Activated T-helper 1 cell treated with anti-CD3 and anti-CD28 coated beads, Interleukin-12 subunit alpha, Interleukin-12 subunit beta, Interleukin-2, Interleukin-4 antibody, amounts not matched to agents 30 ng/mL and 10 ng/mL and 1 ng/mL, durations not matched to agents 14 hours and 24 hours and 36 hours (primary cell): Measurements from ENCODE around the gene TNC. TPM values are rescaled to one million over a fixed set of nuclear protein-coding genes. Genes with fewer than 3 reads are reported as not detected.
A peak's percentile ranks its signal among the peaks of the same experiment; 100 is the strongest.

ENCODE experiments used
- DNase-seq: peaks from one replicate; pipeline ENCODE4 v3.0.0; 2021; ENCODE audit warnings: low spot score
- H3K27ac Mint-ChIP-seq: one replicate; pipeline ENCODE4 v1.8.0; 2021; ENCODE audit warnings: mild to moderate bottlenecking, mixed read lengths
- H3K27me3 Mint-ChIP-seq: one replicate; pipeline ENCODE4 v1.8.0; 2022; ENCODE audit warnings: mild to moderate bottlenecking, moderate library complexity, mixed read lengths; ENCODE audit not compliant: insufficient read depth
- H3K36me3 Mint-ChIP-seq: one replicate; pipeline ENCODE4 v1.8.0; 2021; ENCODE audit warnings: low read depth, mixed read lengths
- H3K4me1 Mint-ChIP-seq: one replicate; pipeline ENCODE4 v1.8.0; 2021; ENCODE audit warnings: low read depth, mixed read lengths
- H3K4me3 Mint-ChIP-seq: one replicate; pipeline ENCODE4 v1.8.0; 2021; ENCODE audit warnings: mild to moderate bottlenecking, moderate library complexity, mixed read lengths
- H3K9me3 Mint-ChIP-seq: one replicate; pipeline ENCODE4 v1.8.0; 2021; ENCODE audit warnings: mixed read lengths
- intact Hi-C: fragments of 100-400 bp; cut with micrococcal nuclease; formaldehyde crosslinking; loops from one replicate; pipeline ENCODE4 v1.15.1; 2024
- total RNA-seq: library from RNA; stranded (reverse); gene quantifications from 2 replicates; pipeline ENCODE4 v1.2.3, GENCODE V29; 2022

Gene TNC
- total RNA-seq, 1 donor from 2014 or later, result 0.60 TPM

GRCh38 chr9:115032296-115032695 lies 85.7 kb downstream of the TNC start:
- H3K9me3 Mint-ChIP-seq, result no peaks in the 10 kb centered on the region
- DNase-seq, result no peak
- H3K27ac Mint-ChIP-seq, result no peak overlapping the region
- peaks cover 2% of the 10 kb centered on the region for H3K27me3 Mint-ChIP-seq
- peaks cover 23% of the 10 kb centered on the region for H3K4me1 Mint-ChIP-seq
- H3K4me3 Mint-ChIP-seq, result no peak overlapping the region
- H3K36me3 Mint-ChIP-seq, result no peaks in the 10 kb centered on the region
- intact Hi-C loops, result no loop called here

DNA sequence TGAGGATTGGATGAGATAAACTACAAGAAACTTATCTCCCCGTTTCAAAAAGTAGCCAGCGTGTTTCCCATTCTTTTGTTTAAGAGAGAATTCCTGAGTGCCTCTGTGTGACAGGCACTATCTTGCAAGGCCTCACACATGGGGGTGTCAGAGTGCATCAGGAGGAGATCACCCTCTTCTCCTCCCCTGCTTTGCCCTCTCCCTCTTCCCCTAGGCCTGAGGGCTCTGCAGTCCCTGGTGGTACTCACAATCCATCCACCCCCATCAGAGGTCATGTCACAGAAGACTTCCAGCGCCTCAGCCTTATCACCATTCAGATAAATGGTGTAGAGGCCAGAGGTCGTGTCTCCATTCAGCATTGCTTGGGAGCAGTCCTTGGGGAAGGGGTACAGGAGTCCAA lies 88.0 kb downstream of the TNC start:
- no peaks in the 10 kb centered on the region for H3K9me3 Mint-ChIP-seq
- H3K36me3 Mint-ChIP-seq, result no peaks in the 10 kb centered on the region
- H3K4me1 Mint-ChIP-seq, result peaks cover 2% of the 10 kb centered on the region
- H3K27ac Mint-ChIP-seq, result no peak overlapping the region
- H3K27me3 Mint-ChIP-seq, result peaks cover 2% of the 10 kb centered on the region
- H3K4me3 Mint-ChIP-seq, result no peak overlapping the region
- no peak for DNase-seq
- intact Hi-C loops, result no loop called here

DNA sequence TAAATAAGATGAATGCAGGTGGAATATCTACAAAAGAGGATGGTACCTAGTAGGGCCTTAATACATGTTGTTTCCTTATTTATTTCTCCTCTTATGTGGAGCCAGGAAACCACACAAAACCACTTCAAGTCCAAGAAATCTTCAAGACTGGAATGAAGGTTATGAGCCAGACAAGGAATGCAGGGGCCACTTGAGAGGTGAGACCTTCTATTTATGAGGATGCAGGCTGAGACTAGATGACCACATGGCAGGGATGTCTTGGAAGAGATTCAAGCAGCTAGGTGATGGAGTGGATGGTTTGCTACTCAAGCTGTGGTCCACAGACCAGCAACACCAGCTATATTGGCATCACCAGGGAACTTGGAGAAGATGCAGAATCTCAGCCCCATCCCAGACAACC lies 92.2 kb downstream of the TNC start:
- peaks cover 1% of the 10 kb centered on the region for H3K36me3 Mint-ChIP-seq
- no peak overlapping the region for H3K4me3 Mint-ChIP-seq
- peaks cover 12% of the 10 kb centered on the region for H3K4me1 Mint-ChIP-seq
- no peak overlapping the region for H3K27ac Mint-ChIP-seq
- H3K27me3 Mint-ChIP-seq, result peaks cover 2% of the 10 kb centered on the region
- DNase-seq, result no peak
- intact Hi-C loops, result no loop called here
- H3K9me3 Mint-ChIP-seq, result no peaks in the 10 kb centered on the region

DNA sequence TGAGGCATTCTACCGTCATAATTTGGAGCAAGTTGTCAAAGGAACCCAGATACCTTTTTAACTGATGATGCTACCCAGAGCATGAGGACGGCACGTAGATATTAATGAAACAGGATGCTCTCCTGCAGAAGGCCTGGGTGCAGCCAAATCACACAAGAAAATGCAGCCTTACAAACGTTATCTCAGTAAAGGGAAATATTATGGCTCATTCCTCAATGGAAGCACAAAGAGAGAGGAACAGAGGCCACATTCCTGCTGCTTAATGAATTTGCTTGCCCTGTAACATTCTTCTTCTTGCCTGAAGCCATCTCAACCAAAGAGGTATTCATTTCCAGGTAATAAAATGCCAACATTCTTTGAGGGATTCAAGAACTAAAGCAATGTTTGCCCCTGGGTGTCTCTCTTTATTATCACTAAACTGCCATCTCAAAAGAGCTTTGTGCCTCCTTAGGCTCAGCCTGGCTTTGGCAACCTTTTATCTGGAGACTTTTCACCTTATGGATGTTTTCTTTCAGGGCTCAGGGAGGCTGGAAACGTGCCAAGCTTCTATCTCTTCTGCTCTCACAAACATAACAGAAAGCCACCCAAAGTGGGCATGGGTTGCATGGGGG lies 92.9 kb downstream of the TNC start:
- DNase-seq, result no peak
- Mint-ChIP-seq H3K27ac (no peak overlapping the region), H3K27me3 (peaks cover 2% of the 10 kb centered on the region), H3K4me3 (no peak overlapping the region), H3K4me1 (peaks cover 12% of the 10 kb centered on the region), H3K36me3 (peaks cover 3% of the 10 kb centered on the region), H3K9me3 (no peaks in the 10 kb centered on the region)
- intact Hi-C loops, result no loop called here

GRCh38 chr9:115022760-115023434 lies 95.1 kb downstream of the TNC start:
- peaks cover under 1% of the 10 kb centered on the region for H3K27me3 Mint-ChIP-seq
- H3K27ac Mint-ChIP-seq, result no peak overlapping the region
- no peak for DNase-seq
- H3K9me3 Mint-ChIP-seq, result no peaks in the 10 kb centered on the region
- intact Hi-C loops, result no loop called here
- no peak overlapping the region for H3K4me3 Mint-ChIP-seq
- peaks cover 21% of the 10 kb centered on the region for H3K4me1 Mint-ChIP-seq
- H3K36me3 Mint-ChIP-seq, result peaks cover 3% of the 10 kb centered on the region

GRCh38 chr9:115018547-115019435 lies 99.2 kb downstream of the TNC start:
- peaks cover 3% of the 10 kb centered on the region for H3K36me3 Mint-ChIP-seq
- no peak for DNase-seq
- peaks cover 3% of the 10 kb centered on the region for H3K27me3 Mint-ChIP-seq
- no peaks in the 10 kb centered on the region for H3K9me3 Mint-ChIP-seq
- H3K27ac Mint-ChIP-seq, result no peak overlapping the region
- H3K4me1 Mint-ChIP-seq, result peaks cover 38% of the 10 kb centered on the region
- no peak overlapping the region for H3K4me3 Mint-ChIP-seq
- intact Hi-C loops, result no loop called here

- intact Hi-C loops, result no loop called here
- DNase-seq, result no peak
- Mint-ChIP-seq H3K4me1 (peaks cover 50% of the 10 kb centered on the region), H3K9me3 (no peaks in the 10 kb centered on the region), H3K36me3 (peaks cover 8% of the 10 kb centered on the region), H3K27me3 (peaks cover 3% of the 10 kb centered on the region), H3K27ac (no peak overlapping the region), H3K4me3 (no peak overlapping the region)
Observed at GRCh38 chr9:115016344-115016743, 101.6 kb downstream of the TNC start.

- Mint-ChIP-seq H3K27ac (no peak overlapping the region), H3K27me3 (peaks cover 3% of the 10 kb centered on the region), H3K4me3 (no peak overlapping the region), H3K36me3 (peaks cover 7% of the 10 kb centered on the region), H3K4me1 (peaks cover 60% of the 10 kb centered on the region), H3K9me3 (no peaks in the 10 kb centered on the region)
- no peak for DNase-seq
- intact Hi-C loops, result loop anchor here (2.0 kb wide), 1 partner anchor 428 kb away; the partner anchor contains the start of gene ATP6V1G1
Observed at GRCh38 chr9:115015018-115015635, 102.8 kb downstream of the TNC start.

DNA sequence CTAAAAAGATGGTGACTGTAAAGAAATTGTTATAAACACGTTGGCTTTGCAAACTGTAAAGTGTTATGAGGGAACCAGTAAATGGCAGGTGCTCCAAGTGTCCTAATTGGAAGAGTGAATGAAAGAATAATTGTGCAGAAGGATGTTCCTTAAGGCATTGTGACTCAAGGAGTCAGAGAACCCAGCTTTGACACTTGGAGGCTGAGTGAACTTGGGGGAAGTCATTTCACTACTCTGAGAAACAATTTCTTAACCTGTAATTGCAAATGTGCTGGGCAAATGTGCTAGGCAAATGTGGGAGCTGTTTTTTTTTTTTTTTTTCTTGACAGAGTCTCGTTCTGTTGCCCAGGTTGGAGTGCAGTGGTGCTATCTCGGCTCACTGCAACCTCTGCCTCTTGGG lies 103.5 kb downstream of the TNC start:
- H3K27me3 Mint-ChIP-seq, result peaks cover 3% of the 10 kb centered on the region
- peaks cover 67% of the 10 kb centered on the region for H3K4me1 Mint-ChIP-seq
- no peaks in the 10 kb centered on the region for H3K9me3 Mint-ChIP-seq
- H3K36me3 Mint-ChIP-seq, result peaks cover 7% of the 10 kb centered on the region
- intact Hi-C loops, result loop anchor here (1.0 to 2.0 kb wide), 10 partner anchors 56 to 609 kb away; partner anchors contain the start of genes ATP6V1G1 and TNFSF8
- H3K27ac Mint-ChIP-seq, result no peak overlapping the region
- no peak for DNase-seq
- H3K4me3 Mint-ChIP-seq, result no peak overlapping the region

GRCh38 chr9:115013998-115014397 lies 104.0 kb downstream of the TNC start:
- H3K4me3 Mint-ChIP-seq, result no peak overlapping the region
- peak overlapping the region; percentile 52 for H3K27ac Mint-ChIP-seq
- H3K27me3 Mint-ChIP-seq, result peaks cover 3% of the 10 kb centered on the region
- DNase-seq, result peak; percentile 73
- intact Hi-C loops, result loop anchor here (1.0 to 2.0 kb wide), 10 partner anchors 56 to 609 kb away; partner anchors contain the start of genes ATP6V1G1 and TNFSF8
- H3K9me3 Mint-ChIP-seq, result no peaks in the 10 kb centered on the region
- peaks cover 7% of the 10 kb centered on the region for H3K36me3 Mint-ChIP-seq
- H3K4me1 Mint-ChIP-seq, result peaks cover 72% of the 10 kb centered on the region

DNA sequence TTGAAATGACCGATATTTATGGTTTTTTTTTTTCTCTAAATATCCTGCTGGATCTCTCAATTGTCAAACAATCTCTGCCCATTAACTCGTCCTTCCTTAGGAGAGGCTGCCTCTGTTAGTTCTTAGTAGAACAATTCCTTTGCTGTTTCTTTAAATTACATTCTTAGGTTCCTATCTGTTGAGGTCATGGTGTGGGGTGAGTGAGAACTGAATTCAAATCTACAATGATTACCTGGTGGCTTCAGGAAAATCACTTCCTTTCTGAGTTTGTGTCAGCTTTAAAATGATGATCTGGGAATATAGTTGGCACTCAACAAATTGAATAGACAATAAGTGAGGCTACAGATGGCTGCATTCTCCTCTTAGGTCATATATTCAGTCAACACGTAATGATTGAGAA lies 105.5 kb downstream of the TNC start:
- H3K36me3 Mint-ChIP-seq, result peaks cover 7% of the 10 kb centered on the region
- intact Hi-C loops, result no loop called here
- H3K4me3 Mint-ChIP-seq, result no peak overlapping the region
- peaks cover 2% of the 10 kb centered on the region for H3K27me3 Mint-ChIP-seq
- H3K9me3 Mint-ChIP-seq, result no peaks in the 10 kb centered on the region
- peak overlapping the region; percentile 64 for H3K27ac Mint-ChIP-seq
- peaks cover 74% of the 10 kb centered on the region for H3K4me1 Mint-ChIP-seq
- DNase-seq, result no peak

- no peaks in the 10 kb centered on the region for H3K27me3 Mint-ChIP-seq
- no peak overlapping the region for H3K27ac Mint-ChIP-seq
- peaks cover 90% of the 10 kb centered on the region for H3K4me1 Mint-ChIP-seq
- intact Hi-C loops, result no loop called here
- H3K4me3 Mint-ChIP-seq, result no peak overlapping the region
- peaks cover 7% of the 10 kb centered on the region for H3K36me3 Mint-ChIP-seq
- no peaks in the 10 kb centered on the region for H3K9me3 Mint-ChIP-seq
- DNase-seq, result no peak
Observed at GRCh38 chr9:115010874-115011273, 107.1 kb downstream of the TNC start.
